Measurements from ENCODE around the gene RASSF4.

Gene RASSF4, protein sequence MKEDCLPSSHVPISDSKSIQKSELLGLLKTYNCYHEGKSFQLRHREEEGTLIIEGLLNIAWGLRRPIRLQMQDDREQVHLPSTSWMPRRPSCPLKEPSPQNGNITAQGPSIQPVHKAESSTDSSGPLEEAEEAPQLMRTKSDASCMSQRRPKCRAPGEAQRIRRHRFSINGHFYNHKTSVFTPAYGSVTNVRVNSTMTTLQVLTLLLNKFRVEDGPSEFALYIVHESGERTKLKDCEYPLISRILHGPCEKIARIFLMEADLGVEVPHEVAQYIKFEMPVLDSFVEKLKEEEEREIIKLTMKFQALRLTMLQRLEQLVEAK

DNA sequence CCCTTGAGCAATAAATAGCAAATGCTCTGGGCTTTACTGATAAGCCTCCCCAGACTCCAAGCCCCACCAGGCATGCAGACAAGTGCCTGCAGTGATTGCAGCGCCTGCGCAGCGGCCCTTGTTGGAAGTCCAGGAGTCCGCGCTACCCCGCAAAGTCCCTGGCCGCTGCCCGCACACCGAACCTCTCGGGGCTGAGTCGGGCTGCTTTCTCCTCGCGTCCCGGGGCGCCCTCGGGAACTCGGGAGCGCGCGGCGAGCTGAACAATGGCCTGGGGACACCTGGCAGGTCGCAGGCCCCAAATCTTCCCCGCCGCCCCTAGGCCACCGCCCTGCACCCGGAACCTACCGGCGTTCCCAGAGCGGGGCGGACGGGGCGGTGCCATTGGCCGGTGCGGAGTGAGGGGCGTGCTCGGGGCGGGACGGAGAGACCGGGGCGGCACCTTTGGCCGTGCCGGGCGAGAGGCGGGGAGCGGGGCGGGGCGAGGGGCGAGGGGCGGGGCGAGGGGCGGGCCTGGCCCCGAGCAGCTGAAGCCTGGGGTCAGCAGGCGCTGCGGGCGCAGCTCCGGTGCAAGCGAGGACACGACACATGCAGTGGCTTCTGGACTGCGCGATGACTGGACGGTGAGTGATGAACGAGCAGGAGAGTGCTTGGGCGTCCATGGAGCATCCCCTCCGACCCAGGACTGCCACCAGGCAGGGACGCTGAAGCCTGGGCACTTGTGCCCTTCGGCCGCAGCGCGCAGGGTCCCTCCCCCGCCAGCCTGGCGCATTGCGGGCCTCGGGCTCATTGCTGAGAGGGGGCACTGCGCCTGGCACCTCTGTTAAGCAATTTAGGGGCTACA lies at the start of gene RASSF4:
TSS of gene RASSF4 (plus strand) at position 556 of the 841 bp plus-strand sequence. CDS start 10,401 bp downstream, outside the sequence.
- DNase-seq, result no peak

DNA sequence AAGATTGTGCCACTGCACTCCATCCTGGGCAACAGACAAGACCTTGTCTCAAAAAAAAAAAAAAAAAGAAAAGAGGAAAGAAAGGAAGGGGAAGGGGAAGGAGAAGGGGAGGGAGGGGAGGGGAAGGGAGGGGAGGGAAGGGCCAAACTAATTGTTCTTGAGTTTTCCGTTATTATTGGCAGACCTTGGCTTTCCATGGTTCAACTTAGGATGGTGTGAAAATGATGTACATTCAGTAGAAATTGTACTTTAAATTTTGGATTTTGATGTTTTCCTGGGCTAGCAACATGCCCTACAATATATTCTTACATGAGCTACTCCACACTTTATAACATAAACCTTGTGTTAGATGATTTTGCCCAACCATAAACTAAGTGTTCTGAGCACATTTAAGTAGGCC lies 49.7 kb upstream of the RASSF4 start:
- DNase-seq, result no peak

DNA sequence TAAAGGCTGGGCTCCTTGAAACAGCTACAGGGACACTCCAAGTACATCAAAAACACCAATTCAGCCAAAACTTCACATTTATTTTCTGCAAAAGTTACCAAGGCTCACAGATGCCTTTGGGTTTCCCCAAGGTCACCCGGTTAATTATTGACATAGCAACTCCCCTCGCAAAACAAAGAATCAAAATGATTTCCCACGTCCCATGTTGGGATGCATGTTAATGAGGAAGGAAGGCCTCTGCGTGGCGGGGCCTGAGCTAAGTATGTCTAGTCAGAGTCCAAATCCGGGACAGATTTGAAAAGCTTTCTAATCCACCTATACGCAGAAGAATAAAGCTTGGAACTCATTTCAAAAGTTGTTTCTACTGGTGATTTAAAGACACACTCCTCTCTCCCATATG lies 49.0 kb upstream of the RASSF4 start:
- DNase-seq, result no peak

DNA sequence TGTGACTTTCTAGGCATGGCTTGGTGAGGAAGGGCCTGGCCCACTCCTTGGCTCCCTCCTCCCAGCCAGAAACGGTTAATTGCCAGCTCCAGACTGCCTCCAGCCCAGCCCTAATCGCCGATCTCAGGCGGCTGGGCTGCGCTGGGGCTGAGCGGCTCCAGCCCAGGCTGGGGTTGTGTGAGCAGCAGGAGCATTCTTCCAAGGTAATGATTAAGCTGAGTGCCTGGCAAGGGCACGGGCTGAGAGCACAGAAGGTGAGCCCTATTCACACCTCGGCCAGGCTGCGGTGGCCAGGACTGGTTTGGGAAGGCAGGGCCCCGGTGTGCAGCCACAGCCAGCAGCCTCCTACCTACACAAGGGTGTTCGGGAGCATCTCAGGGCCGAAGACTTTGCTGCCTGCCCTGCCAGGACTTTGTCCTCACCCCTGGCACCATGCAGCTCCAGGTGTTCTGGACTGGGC lies 48.5 kb upstream of the RASSF4 start, which contains the start of gene TMEM72:
TSS of gene TMEM72 (plus strand) at position 257 of the 460 bp plus-strand sequence. CDS start at position 433, 176 bp downstream.
- no peak for DNase-seq

DNA sequence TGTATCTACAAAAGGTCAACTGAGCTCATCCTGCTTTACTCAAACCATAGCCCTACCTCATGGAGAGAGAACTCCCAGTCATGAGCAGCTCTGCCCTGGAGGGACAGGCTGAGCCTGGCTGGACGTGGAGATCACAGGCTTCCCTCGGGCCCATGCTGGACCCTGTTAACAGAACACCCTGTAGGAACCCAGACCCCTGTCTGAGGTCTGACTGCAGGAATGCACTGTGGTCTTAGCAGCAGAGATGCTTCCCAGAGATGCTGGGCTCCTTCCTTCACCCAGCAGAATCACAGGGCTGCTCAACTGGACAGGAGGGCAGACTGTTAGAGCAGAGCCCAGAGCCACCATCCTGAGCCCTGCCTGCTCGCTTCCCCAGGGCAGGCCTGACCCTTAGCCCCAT lies 47.7 kb upstream of the RASSF4 start:
- DNase-seq, result no peak

DNA sequence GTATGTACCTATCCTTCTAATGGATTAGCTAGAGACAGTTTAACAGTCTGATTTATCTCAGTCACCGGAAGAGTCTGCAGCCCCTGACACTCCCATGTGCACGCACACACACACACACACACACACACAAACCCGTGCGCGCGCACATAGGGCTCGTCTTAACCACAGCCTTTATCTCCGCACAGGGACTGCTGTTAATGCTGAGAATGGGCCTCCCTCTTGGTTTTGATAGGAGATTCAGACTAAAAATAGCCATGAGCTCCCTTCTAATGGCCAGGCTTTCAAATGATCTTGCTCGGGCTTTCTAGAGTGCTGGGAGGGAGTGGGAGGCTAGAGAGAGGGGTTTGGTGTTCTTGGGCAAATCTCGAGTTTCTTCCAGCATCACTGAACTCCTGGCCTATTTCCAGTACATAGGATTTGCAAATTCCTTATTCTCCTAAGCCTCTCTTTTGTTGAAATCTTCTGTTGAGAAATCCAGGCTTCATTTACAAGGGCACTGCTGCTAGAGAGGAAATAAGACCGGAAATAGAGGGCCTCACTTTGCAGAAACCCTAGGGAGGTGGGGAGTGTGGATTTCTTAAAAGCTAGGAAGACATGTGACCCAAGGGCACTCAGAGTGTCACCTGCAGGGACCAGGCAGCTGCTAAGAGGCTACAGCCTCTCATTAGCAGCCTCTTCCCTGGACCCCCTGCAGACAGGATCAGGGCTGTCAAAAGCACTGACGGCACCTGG lies 46.1 kb upstream of the RASSF4 start:
- DNase-seq, result no peak

DNA sequence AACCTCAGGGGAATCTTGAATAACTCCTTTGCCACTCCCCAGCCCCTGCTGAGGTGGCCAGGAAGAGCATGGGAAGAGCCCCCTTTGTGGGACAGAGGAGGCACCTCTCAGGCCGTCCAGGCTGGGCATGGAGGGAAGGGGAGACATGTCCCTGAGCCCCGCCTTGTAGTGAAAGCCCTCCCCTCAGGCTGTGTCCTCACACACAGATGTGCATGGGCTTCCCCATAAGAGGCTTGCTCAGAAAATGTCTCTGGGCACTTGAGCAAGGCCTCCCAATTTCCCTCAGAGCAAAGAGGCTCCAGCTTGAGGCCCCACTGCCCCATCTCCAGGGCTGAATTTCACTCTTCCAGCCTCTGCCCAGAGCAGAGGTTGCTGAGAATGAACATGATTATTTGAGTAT lies 44.7 kb upstream of the RASSF4 start:
- no peak for DNase-seq

DNA sequence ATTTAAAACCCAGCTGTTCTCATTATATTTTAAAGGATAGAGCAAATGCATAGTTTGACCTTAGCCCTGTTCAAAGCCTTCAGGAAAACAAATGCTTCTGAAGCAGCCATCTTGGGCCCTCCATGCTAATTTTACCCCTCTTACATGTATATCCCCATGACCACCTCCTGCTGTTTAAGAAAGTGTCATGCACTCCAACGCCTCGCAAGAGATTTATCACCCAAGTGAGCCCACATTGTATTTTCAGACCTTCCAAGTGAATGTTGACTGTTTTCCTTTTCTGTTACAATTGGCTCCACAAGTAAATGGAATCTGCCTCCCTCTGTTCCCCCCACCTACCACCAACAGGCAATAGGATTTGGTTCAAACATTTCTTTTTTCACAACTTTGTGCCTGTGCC lies 43.2 kb upstream of the RASSF4 start:
- no peak for DNase-seq

DNA sequence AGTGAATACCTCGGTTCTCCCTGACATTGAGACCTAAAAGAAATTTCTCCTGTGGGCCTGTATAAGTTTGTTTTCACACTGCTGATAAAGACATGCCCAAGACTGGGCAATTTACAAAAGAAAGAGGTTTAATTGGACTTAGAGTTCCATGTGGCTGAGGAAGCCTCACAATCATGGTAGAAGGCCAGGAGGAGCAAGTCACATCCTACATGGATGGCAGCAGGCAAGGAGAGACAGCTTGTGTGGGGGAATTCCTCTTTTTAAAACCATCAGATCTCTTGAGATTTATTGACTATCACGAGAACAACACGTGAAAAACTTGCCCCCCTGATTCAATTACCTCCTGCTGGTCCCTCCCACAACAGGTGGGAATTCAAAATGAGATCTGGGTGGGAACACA lies 41.8 kb upstream of the RASSF4 start:
- no peak for DNase-seq

DNA sequence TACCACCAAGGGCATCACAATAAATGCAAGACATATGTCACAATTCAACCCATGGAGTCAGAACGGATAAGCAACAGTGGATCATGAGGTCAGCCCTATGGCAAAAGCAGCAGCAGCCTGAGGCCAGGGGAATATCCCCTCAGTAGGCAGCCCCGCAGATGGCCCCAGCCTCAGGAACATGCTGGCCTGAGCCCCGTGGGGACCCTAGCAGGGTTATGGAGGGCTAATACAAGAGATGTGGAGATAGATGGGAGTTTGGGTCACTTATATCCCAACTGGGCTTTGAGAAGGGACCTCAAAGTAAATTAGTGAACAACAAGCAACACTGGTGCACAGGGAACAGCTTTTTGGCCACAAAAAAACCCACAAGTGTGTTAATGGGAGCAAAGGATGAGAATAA lies 39.4 kb upstream of the RASSF4 start:
- no peak for DNase-seq

DNA sequence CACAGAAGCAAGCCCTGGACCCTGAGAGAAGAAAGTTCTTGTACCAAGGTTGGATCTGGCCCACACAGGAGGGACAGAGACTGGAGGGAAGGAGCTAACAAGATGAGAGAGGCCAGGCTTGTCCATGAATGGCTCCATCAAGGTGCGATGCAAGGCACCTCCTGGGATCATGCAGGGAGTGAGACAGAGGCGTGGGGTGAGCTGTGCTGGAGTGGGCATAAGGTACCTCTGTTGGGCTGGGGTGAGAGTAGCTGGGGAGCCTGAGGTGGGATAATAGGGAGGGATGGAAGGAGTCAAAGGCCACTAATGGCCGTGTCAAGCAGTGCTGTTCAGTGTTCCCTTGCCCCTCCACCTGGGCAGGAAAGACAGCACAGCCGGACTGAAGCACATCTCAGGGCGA lies 38.5 kb upstream of the RASSF4 start:
- DNase-seq, result no peak

DNA sequence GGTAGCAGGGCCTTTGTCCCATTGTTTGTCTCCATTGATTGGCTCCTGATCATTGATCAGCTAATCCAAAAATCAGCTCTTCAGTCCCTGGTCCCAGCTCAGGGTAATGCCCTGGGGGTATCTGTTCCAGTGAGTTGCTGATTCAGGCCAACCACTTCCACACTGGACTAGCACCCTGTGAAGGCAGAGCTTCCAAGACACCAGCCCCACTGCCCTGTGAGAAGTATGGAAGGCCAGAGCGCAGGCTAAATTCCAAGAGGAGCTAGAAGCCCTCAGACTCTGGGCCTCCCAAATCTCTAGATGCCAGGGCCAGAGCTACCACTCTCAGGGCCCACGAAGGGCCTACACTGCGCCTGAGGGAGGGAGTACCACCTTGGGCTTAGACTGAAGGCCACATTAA lies 38.1 kb upstream of the RASSF4 start:
- no peak for DNase-seq

DNA sequence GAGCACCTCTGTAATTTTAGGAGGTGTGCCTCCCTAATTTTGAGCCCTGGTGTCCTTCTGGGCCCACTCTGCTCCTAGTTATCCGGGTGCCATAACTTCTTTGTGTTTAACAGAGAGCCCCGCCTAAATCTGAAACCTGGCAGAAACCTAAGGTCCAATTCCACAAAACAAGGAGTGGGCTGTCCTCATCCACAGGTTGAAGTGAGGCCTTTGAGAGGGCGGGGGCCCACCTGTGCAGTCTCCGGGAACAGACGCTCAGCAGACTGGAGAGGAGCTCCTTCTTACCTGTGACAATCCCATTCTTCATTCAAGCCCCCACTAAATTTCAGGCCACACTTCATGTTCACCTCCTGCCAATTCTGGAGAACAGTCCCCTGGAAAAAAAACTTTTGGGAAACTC lies 37.6 kb upstream of the RASSF4 start:
- no peak for DNase-seq

DNA sequence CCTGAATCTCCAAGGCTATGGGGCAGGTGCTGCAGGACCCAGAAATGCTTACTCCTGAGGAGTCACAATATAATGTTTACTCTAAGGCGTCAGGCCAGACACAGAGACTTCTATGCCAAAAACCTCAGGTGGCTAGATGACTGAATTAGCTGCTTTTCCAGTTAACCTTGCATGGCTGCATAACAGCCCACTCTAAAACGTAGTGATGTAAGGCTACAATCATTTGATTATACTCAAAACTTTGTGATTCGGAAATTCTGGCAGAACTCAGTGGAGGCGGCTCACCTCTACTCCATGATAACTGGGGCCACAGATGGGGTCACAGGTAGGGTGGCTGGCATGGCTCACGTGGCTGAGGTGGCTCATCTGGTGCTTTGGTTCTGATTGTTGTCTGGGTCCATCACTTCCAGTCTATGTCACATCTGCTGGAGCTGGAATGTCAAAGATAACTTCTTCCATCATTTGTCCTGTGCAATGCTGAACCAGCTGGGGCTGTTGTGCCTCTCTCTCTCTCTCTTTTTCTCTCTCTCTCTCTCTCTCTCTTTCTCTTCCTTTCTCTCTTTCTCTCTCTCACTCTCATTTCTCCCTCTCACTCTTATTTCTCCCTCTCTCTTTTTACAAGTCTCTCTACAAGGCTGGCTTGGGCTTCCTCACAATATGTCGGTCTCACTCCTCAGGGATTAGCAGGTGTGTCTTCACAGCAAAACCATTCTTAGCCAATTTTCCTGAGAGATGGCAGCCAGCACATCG lies 36.6 kb upstream of the RASSF4 start:
- DNase-seq, result no peak

DNA sequence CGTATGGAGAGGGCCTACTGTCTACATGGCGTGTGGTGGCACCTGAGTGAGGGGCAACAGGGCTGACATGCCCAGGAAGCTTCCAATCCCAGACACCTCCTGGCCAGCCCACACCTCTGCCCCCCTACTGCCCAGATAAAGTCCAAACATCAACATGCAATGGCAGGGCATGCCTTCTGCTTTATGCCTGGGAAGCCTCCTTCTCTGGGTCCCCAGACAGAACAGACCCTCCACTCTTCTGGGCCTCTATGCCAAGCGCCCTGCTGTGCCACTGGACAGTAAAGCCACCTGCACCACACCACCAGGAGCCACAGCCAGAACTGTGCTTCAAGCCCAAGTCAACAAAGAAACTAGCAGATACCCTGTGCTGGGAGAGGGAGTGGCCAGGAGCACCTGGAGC lies 36.0 kb upstream of the RASSF4 start:
- no peak for DNase-seq

DNA sequence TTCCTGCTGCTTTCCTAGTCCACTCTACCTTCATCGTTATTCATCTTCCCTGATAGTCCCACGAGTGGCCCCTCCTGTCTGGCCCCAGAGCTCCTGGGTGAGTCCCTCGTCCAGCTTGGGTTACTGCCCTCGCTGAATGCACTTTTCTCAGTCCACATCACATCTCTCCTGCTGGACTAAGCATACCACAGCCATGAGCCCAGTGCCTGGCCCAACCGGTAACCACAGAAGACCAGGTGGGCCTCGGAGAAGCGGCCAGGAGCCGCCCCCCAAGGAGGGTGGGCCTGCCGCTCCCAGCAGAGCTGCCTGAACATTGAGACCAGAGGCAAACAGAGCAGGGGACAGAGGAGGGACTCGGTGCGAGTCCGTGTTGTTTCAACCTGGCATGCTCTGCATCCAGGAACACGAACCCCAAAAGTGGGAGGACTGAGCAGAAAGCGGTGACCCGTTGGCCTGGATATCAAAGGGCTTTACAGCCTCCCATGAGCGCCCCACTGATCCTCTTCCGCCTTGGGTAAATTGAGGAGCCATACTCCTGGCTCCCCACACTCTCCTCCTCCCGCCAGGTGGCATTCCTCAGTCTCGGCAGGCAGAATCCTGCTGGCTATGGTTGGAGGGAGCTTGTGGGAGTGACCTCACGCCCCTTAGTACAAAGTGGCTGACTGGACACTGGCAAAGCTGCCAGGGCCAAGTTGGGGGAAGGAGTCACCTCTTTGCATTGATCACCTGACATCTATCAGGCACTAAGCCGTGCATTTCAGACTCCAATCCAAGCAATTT lies 35.2 kb upstream of the RASSF4 start:
- DNase-seq, result no peak

DNA sequence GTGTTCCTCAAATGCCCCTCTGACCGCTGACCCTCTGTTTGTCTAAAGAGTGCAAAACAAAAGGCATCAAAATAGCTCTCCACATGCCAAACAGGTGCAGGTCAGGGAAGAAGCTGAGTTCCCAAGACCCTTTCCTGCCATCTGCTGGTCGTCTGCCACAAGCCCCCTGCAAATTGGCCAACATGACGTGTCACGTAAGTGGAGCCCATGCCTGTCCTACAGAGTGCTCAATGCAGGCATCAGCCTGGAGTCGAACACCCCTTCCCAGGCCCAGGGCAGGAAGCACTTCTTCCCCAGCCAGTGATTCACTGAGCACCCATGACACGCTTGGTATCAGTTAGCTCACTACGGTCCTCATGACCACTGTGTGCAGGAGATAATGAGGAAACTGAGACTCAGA lies 34.4 kb upstream of the RASSF4 start:
- no peak for DNase-seq

DNA sequence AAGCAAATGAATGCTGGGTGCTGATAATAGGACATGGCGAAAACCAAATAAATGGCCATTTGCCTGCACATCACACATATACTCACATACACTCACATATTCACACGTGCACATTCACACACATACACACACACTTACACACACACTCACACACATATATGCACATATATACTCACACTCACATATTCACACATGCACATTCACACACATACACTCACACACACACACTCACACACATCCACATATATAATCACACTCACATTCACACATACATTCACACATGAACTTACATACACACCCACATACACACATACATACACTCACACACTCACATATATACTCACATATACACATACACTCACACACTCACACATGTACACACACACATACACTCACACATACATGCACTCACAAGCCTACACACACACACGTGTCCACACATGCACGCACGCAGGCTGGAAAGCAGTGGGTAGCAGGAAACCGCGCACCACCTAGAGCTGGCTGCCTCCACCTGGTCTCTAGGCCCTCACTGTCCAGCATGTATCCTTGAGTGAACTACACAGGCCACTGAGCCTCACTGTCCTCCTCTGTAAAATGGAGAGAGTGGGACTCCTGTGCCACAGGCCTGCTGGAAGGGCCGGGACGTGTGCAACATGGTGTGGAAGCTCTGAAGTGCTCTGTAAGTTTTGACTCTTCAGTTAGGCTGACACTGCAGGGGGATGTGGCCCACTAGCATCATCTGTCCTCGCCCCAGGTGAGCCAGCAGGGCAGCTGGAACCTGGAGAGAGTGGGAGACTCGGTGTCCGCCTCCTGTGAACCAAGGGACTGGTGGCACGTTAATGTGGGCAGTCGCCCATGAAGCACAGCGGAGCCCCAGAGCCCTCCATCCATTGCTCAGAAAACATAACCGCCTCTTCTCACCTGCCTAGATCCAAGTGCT lies 33.5 kb upstream of the RASSF4 start:
- no peak for DNase-seq

DNA sequence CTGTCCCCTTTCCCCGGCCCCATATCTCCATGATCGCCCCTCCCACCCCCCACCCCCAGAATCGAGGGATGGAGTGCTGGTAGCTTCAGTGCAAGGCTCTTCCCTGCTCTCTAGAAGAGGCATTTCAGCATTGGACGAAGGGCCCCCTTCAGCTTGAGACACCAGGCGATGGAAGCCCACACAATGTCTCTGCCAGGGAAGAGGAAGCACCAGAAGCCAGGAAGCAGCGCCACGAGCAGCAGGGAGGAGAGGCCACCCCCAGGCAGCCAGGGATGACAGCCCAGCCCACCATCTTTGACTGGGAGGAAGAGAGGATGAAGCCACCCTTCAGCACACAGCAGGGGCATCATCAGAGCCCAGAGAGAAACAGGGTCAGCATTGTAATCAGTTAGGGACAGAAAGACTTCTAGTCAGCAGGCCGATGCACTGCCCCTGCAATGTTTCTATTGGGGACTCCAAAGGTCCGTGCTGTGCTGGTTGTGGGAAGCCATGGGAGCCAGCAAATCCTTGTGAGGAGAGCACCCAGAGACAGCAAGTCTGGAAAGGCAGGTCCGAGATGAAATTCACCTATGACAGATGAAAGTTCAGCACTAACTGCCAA lies 32.8 kb upstream of the RASSF4 start:
- DNase-seq, result no peak

DNA sequence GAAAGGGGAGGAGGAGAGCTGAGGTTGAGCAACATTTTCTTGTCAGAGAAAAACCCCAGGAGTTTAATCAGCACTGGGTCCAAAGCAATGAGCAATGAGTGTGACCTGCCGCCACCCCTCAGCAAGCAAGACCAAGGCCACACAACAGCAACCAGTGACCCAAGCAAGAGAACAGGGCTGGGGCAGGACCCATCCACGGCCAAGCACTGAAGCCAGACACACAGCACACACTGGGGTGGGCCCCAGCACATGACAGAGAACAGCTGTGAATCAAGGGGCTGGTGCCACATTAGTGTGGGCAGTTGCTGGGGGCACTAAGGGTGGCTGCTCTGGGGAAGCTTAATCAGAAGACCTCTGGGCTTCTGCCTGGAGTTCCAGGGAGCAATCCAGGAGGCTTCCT lies 32.2 kb upstream of the RASSF4 start:
- no peak for DNase-seq

Data from NCI-H2029 treated with DMSO at 0.1 percent for 48 hours (cell line).